Muscle of leg (tissue), 11 donors: ENCODE measurements around the gene KIF5A. TPM values are rescaled to one million over a fixed set of nuclear protein-coding genes. Genes with fewer than 3 reads are reported as not detected.

ENCODE experiments used
- DNase-seq: peaks from one replicate; pipeline ENCODE4 v3.0.0; 2013
- H3K27ac ChIP-seq: one replicate; pipeline ENCODE4 v1.5.1; 2013; ENCODE audit warnings: mild to moderate bottlenecking, low read length, control low read depth
- H3K27me3 ChIP-seq: one replicate; pipeline ENCODE4 v1.6.1; 2013; ENCODE audit warnings: low read length; ENCODE audit not compliant: control insufficient read depth, insufficient read depth
- H3K36me3 ChIP-seq: one replicate; pipeline ENCODE4 v1.6.1; 2013; ENCODE audit warnings: low read length; ENCODE audit not compliant: control insufficient read depth, insufficient read depth
- H3K4me1 ChIP-seq: one replicate; pipeline ENCODE4 v1.6.1; 2013; ENCODE audit warnings: low read length; ENCODE audit not compliant: control insufficient read depth, insufficient read depth
- H3K4me3 ChIP-seq: one replicate; pipeline ENCODE4 v1.5.1; 2013; ENCODE audit warnings: low read length, control low read depth
- H3K9me3 ChIP-seq: replicated peaks from 2 replicates; pipeline ENCODE4 v1.6.1; 2013; ENCODE audit warnings: low read depth, low read length; ENCODE audit not compliant: control insufficient read depth
- WGBS: methylation state at CpG from one replicate; pipeline ENCODE4 v1.1.5; 2013; ENCODE audit warnings: missing lambda C conversion rate; ENCODE audit not compliant: insufficient coverage; 5-methylcytosine and 5-hydroxymethylcytosine counted together
- polyA plus RNA-seq, 8 donors: library from polyadenylated mRNA; unstranded; fragments of 120-200 nt; gene quantifications; one replicate each; pipeline versions ENCODE4 v1.2.1 to v1.2.3, GENCODE V29; 2013; ENCODE audit warnings: inconsistent platforms in 1 of 8, low replicate concordance in 1 of 8; ENCODE audit not compliant: insufficient read length in 8 of 8, insufficient read depth in 1 of 8
- total RNA-seq: library from RNA; stranded (reverse); fragments of 120-200 nt; gene quantifications from one replicate; pipeline ENCODE4 v1.2.4, GENCODE V29; 2013

The KIF5A gene
- total and polyA plus RNA-seq, 9 donors = 0.04 to 0.85 (median 0.11) TPM; not detected in 1

DNA sequence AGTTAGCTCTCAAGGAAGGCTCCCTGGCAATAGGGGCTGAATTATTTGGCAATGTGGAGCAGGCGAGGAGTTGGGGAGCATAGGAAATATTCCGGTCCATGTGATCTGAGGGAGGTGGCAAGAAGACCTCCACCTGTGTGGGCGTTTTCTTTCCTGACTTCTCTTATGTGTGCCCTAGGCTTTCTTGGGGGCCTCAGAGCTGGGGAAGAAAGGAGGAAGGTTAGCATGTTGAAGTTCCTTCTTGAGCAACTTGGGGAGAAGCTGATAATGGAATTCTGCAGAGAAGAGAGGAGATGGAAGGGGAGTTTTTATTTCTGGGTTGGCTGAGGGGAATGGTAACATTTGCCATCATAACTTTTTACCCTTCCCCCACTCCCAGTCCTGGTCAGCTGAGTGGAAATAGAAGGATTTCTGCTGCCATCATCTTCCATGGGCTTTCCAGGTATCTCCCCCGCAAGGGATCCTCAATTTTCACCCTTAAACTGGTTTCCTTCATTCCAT lies 56.0 kb downstream of the KIF5A start:
- 38% methylated on average over 3 of the region's 4 CpGs for WGBS
- no peaks in the 10 kb centered on the region for H3K9me3 ChIP-seq
- peaks cover 57% of the 10 kb centered on the region for H3K4me1 ChIP-seq
- peaks cover 27% of the 10 kb centered on the region for H3K27me3 ChIP-seq
- no peak for DNase-seq
- peaks cover 38% of the 10 kb centered on the region for H3K36me3 ChIP-seq
- H3K27ac ChIP-seq = peak overlapping the region; percentile 97
- peak overlapping the region; percentile 73 for H3K4me3 ChIP-seq

DNA sequence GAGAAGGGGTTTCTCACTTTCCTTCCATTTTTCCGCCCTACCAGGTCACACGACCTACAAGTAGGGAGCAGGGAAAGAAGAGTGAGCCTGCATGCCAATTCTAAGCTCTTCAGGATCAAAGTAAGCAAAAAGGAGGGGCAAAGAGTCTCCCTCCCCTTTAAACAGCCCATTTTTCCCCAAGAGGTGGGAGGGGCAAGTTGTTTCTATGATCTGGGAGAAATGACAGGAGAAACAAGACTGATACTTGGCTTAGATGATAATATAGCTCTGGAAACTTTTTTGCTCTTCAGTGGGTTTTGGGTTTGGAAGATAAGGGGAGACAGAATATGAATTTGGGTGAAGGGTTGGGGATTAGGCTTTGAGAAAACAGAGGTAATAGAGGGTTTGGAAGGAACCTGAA lies 56.6 kb downstream of the KIF5A start:
- peak overlapping the region; percentile 97 for H3K27ac ChIP-seq
- no peak for DNase-seq
- H3K4me3 ChIP-seq = no peak overlapping the region
- WGBS = no CpG with 5 or more reads among the region's 2 CpGs
- peaks cover 33% of the 10 kb centered on the region for H3K36me3 ChIP-seq
- H3K4me1 ChIP-seq = peaks cover 60% of the 10 kb centered on the region
- H3K9me3 ChIP-seq = no peaks in the 10 kb centered on the region
- H3K27me3 ChIP-seq = peaks cover 32% of the 10 kb centered on the region

GRCh38 chr12:57606821-57607220 lies 57.0 kb downstream of the KIF5A start:
- 77% methylated on average over 4 of the region's 11 CpGs for WGBS
- Histone ChIP-seq H3K4me1 (peaks cover 60% of the 10 kb centered on the region), H3K27ac (no peak overlapping the region)

DNA sequence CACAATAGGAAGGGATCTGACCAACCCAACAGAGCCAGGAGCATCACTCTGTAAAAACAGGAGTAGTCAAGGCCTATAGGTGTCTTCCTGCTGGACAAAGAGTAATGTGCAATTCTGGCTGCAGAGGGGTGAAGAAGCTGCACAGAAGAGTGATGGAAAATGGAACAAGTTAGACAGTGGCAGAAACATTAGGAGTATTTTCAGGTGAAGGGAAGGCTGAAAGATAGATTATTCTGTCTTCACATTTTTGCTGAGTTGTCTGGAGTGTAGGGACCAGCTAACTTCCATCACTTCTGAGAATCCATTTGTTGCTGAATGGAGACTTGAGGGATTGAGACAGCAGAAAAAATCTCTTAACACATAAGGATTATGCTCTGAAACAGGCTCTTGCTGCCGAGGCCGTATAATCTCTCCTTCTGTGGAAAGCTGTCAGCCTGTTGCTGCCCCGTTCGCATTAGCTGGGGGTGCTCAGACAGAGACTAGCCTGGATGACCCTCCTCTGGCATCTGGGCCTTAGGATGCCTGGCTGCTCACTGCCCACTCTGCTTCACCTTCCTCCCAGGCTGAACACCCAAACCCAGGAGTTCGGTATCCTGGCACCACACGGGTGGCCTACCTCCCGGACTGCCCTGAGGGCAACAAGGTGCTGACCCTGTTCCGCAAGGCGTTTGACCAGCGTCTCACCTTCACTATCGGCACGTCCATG lies 58.3 kb downstream of the KIF5A start:
- no peak overlapping the region for H3K27ac ChIP-seq
- no peak overlapping the region for H3K4me3 ChIP-seq
- H3K4me1 ChIP-seq = peaks cover 64% of the 10 kb centered on the region
- no peaks in the 10 kb centered on the region for H3K9me3 ChIP-seq
- H3K36me3 ChIP-seq = peaks cover 26% of the 10 kb centered on the region
- WGBS = 67% methylated on average over 10 of the region's 12 CpGs
- H3K27me3 ChIP-seq = peaks cover 37% of the 10 kb centered on the region
- no peak for DNase-seq

More at GRCh38 chr12:57606821-57607220, 57.0 kb downstream of the KIF5A start:
- no peak for DNase-seq
- peaks cover 33% of the 10 kb centered on the region for H3K27me3 ChIP-seq
- no peak overlapping the region for H3K4me3 ChIP-seq
- H3K36me3 ChIP-seq = peaks cover 31% of the 10 kb centered on the region
- H3K9me3 ChIP-seq = no peaks in the 10 kb centered on the region

GRCh38 chr12:57609101-57609780 lies 59.4 kb downstream of the KIF5A start:
- peaks cover 42% of the 10 kb centered on the region for H3K27me3 ChIP-seq
- H3K36me3 ChIP-seq = peaks cover 36% of the 10 kb centered on the region
- peak; percentile 71 for DNase-seq
- H3K4me1 ChIP-seq = peaks cover 62% of the 10 kb centered on the region
- WGBS = 37% methylated on average over 4 of the region's 19 CpGs
- peak overlapping the region; percentile 87 for H3K27ac ChIP-seq
- no peaks in the 10 kb centered on the region for H3K9me3 ChIP-seq
- peak overlapping the region; percentile 63 for H3K4me3 ChIP-seq

DNA sequence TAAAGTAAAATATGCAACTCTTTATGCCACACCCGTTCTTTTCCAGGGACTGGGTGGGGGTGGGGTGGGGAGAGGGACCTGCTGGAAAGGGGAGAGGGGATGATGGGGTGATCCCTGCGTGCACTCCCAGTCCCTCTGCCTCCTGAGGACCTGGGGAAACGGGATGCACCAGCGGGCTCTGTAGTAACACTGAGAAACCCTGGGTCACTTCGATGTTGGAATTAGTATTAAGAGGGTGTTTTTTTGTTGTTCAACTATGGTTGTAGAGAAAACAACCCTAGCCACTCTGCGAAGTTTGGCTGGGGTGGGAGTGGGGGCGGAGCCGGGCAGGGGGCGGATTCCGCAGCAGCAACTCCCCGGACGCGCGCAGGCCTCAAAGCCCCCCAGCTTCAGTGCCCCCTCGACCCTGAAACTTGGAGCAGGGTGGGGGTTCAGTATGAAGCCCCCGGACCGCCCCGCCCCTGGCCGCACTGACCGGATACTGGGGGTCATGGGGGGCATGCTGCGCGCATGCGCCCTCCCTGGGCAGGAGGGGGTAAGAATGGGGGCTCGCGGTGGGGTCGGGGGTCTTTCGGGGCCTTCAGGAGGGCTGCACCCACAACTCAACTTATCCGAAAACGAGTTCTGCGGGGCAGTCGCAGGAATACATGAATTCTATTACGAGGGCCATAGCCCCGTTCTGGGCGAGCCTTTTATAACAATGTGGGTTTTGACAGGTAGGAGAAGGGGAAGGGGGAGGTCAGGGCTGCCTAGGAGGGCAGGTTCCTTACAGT lies 60.1 kb downstream of the KIF5A start:
- WGBS = 23% methylated on average over 12 of the region's 34 CpGs
- H3K36me3 ChIP-seq = peaks cover 42% of the 10 kb centered on the region
- H3K9me3 ChIP-seq = no peaks in the 10 kb centered on the region
- H3K4me3 ChIP-seq = peak overlapping the region; percentile 63
- H3K27me3 ChIP-seq = peaks cover 37% of the 10 kb centered on the region
- DNase-seq = peak; percentile 74
- H3K4me1 ChIP-seq = peaks cover 57% of the 10 kb centered on the region
- peak overlapping the region; percentile 87 for H3K27ac ChIP-seq

GRCh38 chr12:57610554-57611107 lies 60.8 kb downstream of the KIF5A start:
- Histone ChIP-seq H3K27me3 (peaks cover 34% of the 10 kb centered on the region), H3K27ac (peak overlapping the region; percentile 87), H3K36me3 (peaks cover 46% of the 10 kb centered on the region), H3K4me1 (peaks cover 50% of the 10 kb centered on the region), H3K4me3 (peak overlapping the region; percentile 63), H3K9me3 (no peaks in the 10 kb centered on the region)
- WGBS = 4% methylated on average over 9 of the region's 29 CpGs
- peak; percentile 74 for DNase-seq

- peak within 1 kb of the TSS; percentile 63 for H3K4me3 ChIP-seq
- H3K4me1 ChIP-seq = peaks cover 44% of the 10 kb centered on the region
- H3K9me3 ChIP-seq = no peaks in the 10 kb centered on the region
- WGBS = 0% methylated on average over 39 of the region's 55 CpGs
- peak; percentile 97 for DNase-seq
- peaks cover 51% of the 10 kb centered on the region for H3K36me3 ChIP-seq
- peak within 1 kb of the TSS; percentile 87 for H3K27ac ChIP-seq
- peaks cover 40% of the 10 kb centered on the region for H3K27me3 ChIP-seq
Observed at GRCh38 chr12:57611108-57611826, 61.4 kb downstream of the KIF5A start, which contains the start of gene ARHGEF25. Gene ARHGEF25 (plus strand): TSS chr12:57611435. CDS start chr12:57611895, 460 bp downstream.
